Esophagus squamous epithelium (tissue), 4 donors: ENCODE measurements around the gene ZNF512B.

ENCODE experiments used
- CTCF ChIP-seq, 6 experiments: fragments of 450-650 bp in 4 of 6; fragments of 200-600 bp in 2 of 6; sonication (generic) in 2 of 6; IDR thresholded peaks; one replicate each; pipeline ENCODE4 v1.5.1; 2016 to 2019; ENCODE audit warnings: antibody characterized with exemption in 6 of 6, mild to moderate bottlenecking in 4 of 6, moderate library complexity in 4 of 6
- POLR2A ChIP-seq, 4 donors: fragments of 450-650 bp; IDR thresholded peaks; one replicate each; pipeline ENCODE4 v1.6.1; 2017; ENCODE audit warnings: antibody characterized with exemption in 4 of 4, mild to moderate bottlenecking in 4 of 4, moderate library complexity in 3 of 4

- TF ChIP-seq CTCF (IDR thresholded peaks at IDR 0.05) (no peak), POLR2A (IDR thresholded peaks at IDR 0.05) (no peak)
Observed at GRCh38 chr20:63956664-63957003, 13.1 kb downstream of the ZNF512B start.
